CD8-positive, alpha-beta memory T cell (primary cell): ENCODE results near the gene TMEM147. TPM values are rescaled to one million over a fixed set of nuclear protein-coding genes. Genes with fewer than 3 reads are reported as not detected.

Experiments
- CTCF ChIA-PET: fragments of 350-600 bp; sonication (Branson Sonifier 250); formaldehyde crosslinking; loops from one replicate; lab custom pipeline; 2021; ENCODE audit warnings: antibody characterized with exemption; lab: Charles Lee
- POLR2A ChIA-PET: fragments of 350-600 bp; sonication (Branson Sonifier 250); formaldehyde crosslinking; loops from one replicate; lab custom pipeline; 2021; ENCODE audit warnings: antibody characterized with exemption; lab: Charles Lee
- DNase-seq, 5 donors: peaks; one replicate each; pipeline versions ENCODE4 v3.0.0 to v3.0.0-alpha.2; 2020 to 2022; ENCODE audit warnings: mixed read lengths in 1 of 5
- H3K27ac ChIP-seq: one replicate; pipeline ENCODE4 v1.7.0; 2013; ENCODE audit warnings: low read depth, mild to moderate bottlenecking, low read length, moderate library complexity
- H3K27me3 ChIP-seq: 2 replicates; pipeline ENCODE4 v1.7.0; 2013; ENCODE audit warnings: low read length, mild to moderate bottlenecking; ENCODE audit not compliant: insufficient read depth, poor library complexity, severe bottlenecking
- H3K36me3 ChIP-seq: 2 replicates; pipeline ENCODE4 v1.7.0; 2013; ENCODE audit warnings: mild to moderate bottlenecking, low read length, moderate library complexity; ENCODE audit not compliant: insufficient read depth
- H3K4me1 ChIP-seq: 2 replicates; pipeline ENCODE4 v1.7.0; 2013; ENCODE audit warnings: mild to moderate bottlenecking, low read length, moderate library complexity; ENCODE audit not compliant: insufficient read depth
- H3K4me3 ChIP-seq: 2 replicates; pipeline ENCODE4 v1.7.0; 2013; ENCODE audit warnings: mild to moderate bottlenecking, low read length
- H3K9me3 ChIP-seq: 2 replicates; pipeline ENCODE4 v1.7.0; 2013; ENCODE audit warnings: mild to moderate bottlenecking, low read length
- H3K27ac Mint-ChIP-seq, 8 donors: one replicate each; pipeline ENCODE4 v1.8.0; 2020 to 2021; ENCODE audit warnings: mixed read lengths in 8 of 8, mild to moderate bottlenecking in 6 of 8, inconsistent platforms in 3 of 8, moderate library complexity in 3 of 8
- H3K27me3 Mint-ChIP-seq, 2 donors: one replicate each; pipeline ENCODE4 v1.8.0; 2020 to 2021; ENCODE audit warnings: mixed read lengths in 2 of 2, mild to moderate bottlenecking in 1 of 2, moderate library complexity in 1 of 2
- H3K36me3 Mint-ChIP-seq, 3 donors: one replicate each; pipeline ENCODE4 v1.8.0; 2020 to 2021; ENCODE audit warnings: mixed read lengths in 3 of 3, inconsistent platforms in 1 of 3, mild to moderate bottlenecking in 1 of 3
- H3K4me1 Mint-ChIP-seq, 3 donors: one replicate each; pipeline ENCODE4 v1.8.0; 2020 to 2021; ENCODE audit warnings: mixed read lengths in 3 of 3, inconsistent platforms in 1 of 3, mild to moderate bottlenecking in 1 of 3
- H3K4me3 Mint-ChIP-seq, 7 donors: one replicate each; pipeline ENCODE4 v1.8.0; 2020 to 2021; ENCODE audit warnings: mixed read lengths in 7 of 7, mild to moderate bottlenecking in 6 of 7, moderate library complexity in 4 of 7, inconsistent platforms in 2 of 7
- H3K9me3 Mint-ChIP-seq, 5 donors: one replicate each; pipeline ENCODE4 v1.8.0; 2020 to 2022; ENCODE audit warnings: mixed read lengths in 5 of 5, mild to moderate bottlenecking in 3 of 5, moderate library complexity in 2 of 5, inconsistent platforms in 1 of 5
- polyA plus RNA-seq: library from polyadenylated mRNA; unstranded; fragments of 300-500 nt; fragmentation: Illumina TruSeq; gene quantifications from one replicate; pipeline ENCODE4 v1.2.3, GENCODE V29; 2021
- total RNA-seq, 2 experiments: library from RNA; stranded (reverse); gene quantifications; one replicate each; pipeline ENCODE4 v1.2.3, GENCODE V29; 2021

The TMEM147 gene
- total and polyA plus RNA-seq, 3 experiments from 2014 or later: 82.6 to 175 (median 91.4) TPM

DNA sequence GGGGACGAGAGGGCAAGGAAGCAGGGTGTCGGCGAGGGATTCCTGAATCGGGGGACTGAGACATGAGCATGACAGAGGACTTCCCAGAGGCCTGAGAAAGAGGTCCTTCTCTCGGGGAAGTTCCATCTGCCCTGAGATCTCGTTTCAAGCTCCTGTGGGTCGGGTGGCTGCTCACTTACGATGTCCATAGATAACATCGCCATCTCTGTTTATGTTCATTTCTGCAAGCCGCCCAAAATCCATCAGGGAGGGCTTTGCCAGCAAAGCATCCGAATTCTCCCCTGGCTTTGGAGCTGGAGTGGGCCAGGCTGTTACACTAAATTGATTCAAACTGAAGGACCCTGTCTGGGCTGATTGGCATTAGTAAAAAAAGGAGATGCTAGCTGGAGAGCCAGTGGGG, 37.9 kb upstream of the TMEM147 start:
- ChIA-PET POLR2A (no interaction called here), CTCF (interaction anchor here (1.4 to 2.2 kb wide), 3 partner anchors 13 to 313 kb away, joined by 3 to 9 read pairs (median 5); no protein-coding TSS in a partner anchor)
- H3K4me3 ChIP-seq: no peak overlapping the region
- Mint-ChIP-seq H3K27me3 (peaks cover 17 to 39% of the 10 kb centered on the region in 2 donors), H3K4me3 (no peak overlapping the region), H3K36me3 (no peaks in the 10 kb centered on the region), H3K27ac (peak overlapping the region in 1 of 8 donors; percentile 51), H3K9me3 (no peaks in the 10 kb centered on the region), H3K4me1 (peaks cover 16 to 23% (median 17%) of the 10 kb centered on the region in 3 donors)
- H3K27ac ChIP-seq: no peak overlapping the region
- no peaks in the 10 kb centered on the region for H3K9me3 ChIP-seq
- H3K36me3 ChIP-seq: no peaks in the 10 kb centered on the region
- H3K27me3 ChIP-seq: peaks cover 7% of the 10 kb centered on the region
- H3K4me1 ChIP-seq: peaks cover 17% of the 10 kb centered on the region
- DNase-seq: no peak

DNA sequence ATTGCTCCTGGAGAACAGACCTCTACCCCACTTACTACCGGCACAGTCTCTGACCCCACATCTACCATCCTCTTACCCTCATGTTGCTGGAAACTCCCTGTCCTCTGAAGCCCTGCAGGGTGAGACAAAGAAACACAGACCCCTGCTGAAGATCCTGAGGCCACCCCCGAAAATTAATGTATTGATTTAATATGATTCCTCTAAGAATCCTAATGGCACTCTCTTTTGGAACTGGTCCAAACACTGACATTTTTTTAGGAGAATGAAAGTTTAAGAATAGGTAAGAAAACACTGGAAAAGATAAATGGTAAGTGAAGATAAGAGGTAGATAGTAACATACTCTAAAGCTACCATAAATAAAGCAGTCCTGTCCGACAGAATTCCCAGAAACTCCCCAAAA, 37.3 kb upstream of the TMEM147 start:
- H3K27ac ChIP-seq: no peak overlapping the region
- no peaks in the 10 kb centered on the region for H3K9me3 ChIP-seq
- peaks cover 17% of the 10 kb centered on the region for H3K4me1 ChIP-seq
- no peak for DNase-seq
- Mint-ChIP-seq H3K36me3 (no peaks in the 10 kb centered on the region), H3K4me1 (peaks cover 16 to 23% (median 17%) of the 10 kb centered on the region in 3 donors), H3K27me3 (peaks cover 17 to 45% of the 10 kb centered on the region in 2 donors), H3K4me3 (no peak overlapping the region), H3K9me3 (no peaks in the 10 kb centered on the region), H3K27ac (peak overlapping the region in 5 of 8 donors; percentile 23 to 80 (median 63))
- peaks cover 7% of the 10 kb centered on the region for H3K27me3 ChIP-seq
- H3K36me3 ChIP-seq: no peaks in the 10 kb centered on the region
- ChIA-PET POLR2A (no interaction called here), CTCF (interaction anchor here (1.4 to 2.2 kb wide), 3 partner anchors 13 to 312 kb away, joined by 3 to 9 read pairs (median 5); no protein-coding TSS in a partner anchor)
- H3K4me3 ChIP-seq: no peak overlapping the region

DNA sequence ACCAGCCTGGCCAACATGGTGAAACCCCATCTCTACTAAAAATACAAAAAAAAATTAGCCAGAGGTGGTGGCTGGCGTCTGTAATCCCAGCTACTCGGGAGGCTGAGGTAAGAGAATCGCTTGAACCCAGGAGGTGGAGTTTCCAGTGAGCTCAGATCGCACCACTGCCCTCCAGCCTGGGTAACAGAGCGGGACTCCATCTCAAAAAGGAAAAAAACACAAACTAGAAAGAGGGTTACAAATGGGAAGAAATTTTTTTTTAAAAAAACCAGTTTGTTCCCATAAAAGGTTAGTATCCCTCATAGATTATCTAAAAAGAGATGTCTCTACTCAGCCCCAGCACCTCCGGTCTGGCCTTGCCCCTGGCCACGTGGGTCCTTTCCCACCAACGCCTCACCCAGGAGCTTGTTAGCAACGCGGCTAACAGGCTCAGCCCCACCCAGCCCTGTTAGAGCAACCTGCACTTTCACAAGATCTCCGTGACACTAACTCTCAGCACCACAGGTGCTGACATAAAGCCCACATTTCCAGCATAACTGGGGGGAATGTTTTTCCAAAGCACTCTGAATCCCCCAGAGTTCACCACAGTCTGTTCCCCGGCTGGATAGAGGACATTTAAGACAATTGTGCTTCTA, 36.3 kb upstream of the TMEM147 start:
- CTCF ChIA-PET: interaction anchor here (0.9 to 2.0 kb wide), 6 partner anchors 12 to 311 kb away, joined by 3 to 8 read pairs (median 4); no protein-coding TSS in a partner anchor
- Mint-ChIP-seq H3K9me3 (no peaks in the 10 kb centered on the region), H3K27me3 (peaks cover 19 to 50% of the 10 kb centered on the region in 2 donors), H3K4me3 (peak overlapping the region; percentile 58 to 92 (median 80)), H3K4me1 (peaks cover 16 to 23% (median 17%) of the 10 kb centered on the region in 3 donors), H3K36me3 (no peaks in the 10 kb centered on the region), H3K27ac (peak overlapping the region; percentile 8 to 93 (median 68))
- Histone ChIP-seq H3K4me3 (peak overlapping the region; percentile 25), H3K4me1 (peaks cover 17% of the 10 kb centered on the region), H3K9me3 (no peaks in the 10 kb centered on the region), H3K27me3 (peaks cover 7% of the 10 kb centered on the region), H3K27ac (no peak overlapping the region), H3K36me3 (no peaks in the 10 kb centered on the region)
- DNase-seq: peak in 4 of 5 donors; percentile 14 to 60 (median 32)
- POLR2A ChIA-PET: no interaction called here

GRCh38 chr19:35509861-35510625, 35.4 kb upstream of the TMEM147 start:
- ChIA-PET CTCF (interaction anchor here (0.6 to 1.6 kb wide), 21 partner anchors 8 to 203 kb away, joined by 3 to 8 read pairs (median 4); no protein-coding TSS in a partner anchor), POLR2A (no interaction called here)
- peak overlapping the region; percentile 25 for H3K4me3 ChIP-seq
- peaks cover 16 to 23% (median 17%) of the 10 kb centered on the region in 3 donors for H3K4me1 Mint-ChIP-seq
- peak overlapping the region in 7 of 8 donors; percentile 45 to 93 (median 77) for H3K27ac Mint-ChIP-seq
- H3K4me3 Mint-ChIP-seq: peak overlapping the region; percentile 58 to 92 (median 80)
- peaks cover 17% of the 10 kb centered on the region for H3K4me1 ChIP-seq
- H3K36me3 ChIP-seq: no peaks in the 10 kb centered on the region
- H3K9me3 Mint-ChIP-seq: no peaks in the 10 kb centered on the region
- H3K27me3 Mint-ChIP-seq: peaks cover 19 to 50% of the 10 kb centered on the region in 2 donors
- H3K27ac ChIP-seq: no peak overlapping the region
- no peaks in the 10 kb centered on the region for H3K9me3 ChIP-seq
- H3K27me3 ChIP-seq: peaks cover 7% of the 10 kb centered on the region
- DNase-seq: peak; percentile 49 to 75 (median 64)
- no peaks in the 10 kb centered on the region for H3K36me3 Mint-ChIP-seq

GRCh38 chr19:35510626-35510964, 34.8 kb upstream of the TMEM147 start:
- Histone ChIP-seq H3K27ac (no peak overlapping the region), H3K4me1 (peaks cover 17% of the 10 kb centered on the region), H3K4me3 (no peak overlapping the region), H3K36me3 (no peaks in the 10 kb centered on the region), H3K27me3 (peaks cover 7% of the 10 kb centered on the region), H3K9me3 (no peaks in the 10 kb centered on the region)
- H3K9me3 Mint-ChIP-seq: no peaks in the 10 kb centered on the region
- ChIA-PET POLR2A (no interaction called here), CTCF (interaction anchor here (0.7 to 1.6 kb wide), 16 partner anchors 9 to 203 kb away, joined by 3 to 8 read pairs (median 4); no protein-coding TSS in a partner anchor)
- no peak for DNase-seq
- peaks cover 19 to 46% of the 10 kb centered on the region in 2 donors for H3K27me3 Mint-ChIP-seq
- peak overlapping the region in 3 of 8 donors; percentile 45 to 55 (median 53) for H3K27ac Mint-ChIP-seq
- H3K4me1 Mint-ChIP-seq: peaks cover 16 to 23% (median 17%) of the 10 kb centered on the region in 3 donors
- no peaks in the 10 kb centered on the region for H3K36me3 Mint-ChIP-seq
- H3K4me3 Mint-ChIP-seq: peak overlapping the region in 6 of 7 donors; percentile 58 to 92 (median 80)

DNA sequence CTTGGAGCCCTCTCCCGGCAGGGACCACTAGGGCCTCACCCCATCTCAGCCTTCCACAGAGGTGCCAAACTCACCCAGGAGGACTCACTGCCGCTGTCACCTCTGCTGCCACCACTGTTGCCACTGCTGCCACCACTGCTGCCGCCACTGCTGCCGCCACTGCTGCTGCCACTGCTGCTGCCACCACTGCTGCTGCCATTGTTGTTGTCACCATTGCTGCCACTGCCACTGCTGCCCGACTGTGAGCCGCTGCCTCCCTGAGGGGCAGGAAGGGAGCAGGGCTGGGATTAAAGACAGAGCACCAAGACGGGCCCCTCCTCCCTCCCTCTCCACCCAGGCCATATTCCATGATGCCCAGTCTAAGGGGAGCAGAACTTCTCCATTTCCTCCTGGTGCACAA, 34.1 kb upstream of the TMEM147 start:
- H3K27ac ChIP-seq: no peak overlapping the region
- Mint-ChIP-seq H3K4me1 (peaks cover 16 to 23% (median 17%) of the 10 kb centered on the region in 3 donors), H3K27ac (peak overlapping the region in 1 of 8 donors; percentile 20), H3K36me3 (no peaks in the 10 kb centered on the region), H3K27me3 (peaks cover 19 to 38% of the 10 kb centered on the region in 2 donors), H3K4me3 (peak overlapping the region in 3 of 7 donors; percentile 13 to 70 (median 55)), H3K9me3 (no peaks in the 10 kb centered on the region)
- H3K4me3 ChIP-seq: no peak overlapping the region
- CTCF ChIA-PET: interaction anchor here (1.1 to 1.6 kb wide), 6 partner anchors 9 to 147 kb away, joined by 3 to 6 read pairs (median 4); no protein-coding TSS in a partner anchor
- POLR2A ChIA-PET: no interaction called here
- no peaks in the 10 kb centered on the region for H3K9me3 ChIP-seq
- no peak for DNase-seq
- peaks cover 7% of the 10 kb centered on the region for H3K27me3 ChIP-seq
- no peaks in the 10 kb centered on the region for H3K36me3 ChIP-seq
- peaks cover 17% of the 10 kb centered on the region for H3K4me1 ChIP-seq

GRCh38 chr19:35512831-35513627, 32.4 kb upstream of the TMEM147 start:
- no peak for DNase-seq
- Histone ChIP-seq H3K9me3 (no peaks in the 10 kb centered on the region), H3K36me3 (no peaks in the 10 kb centered on the region), H3K4me3 (no peak overlapping the region), H3K27ac (no peak overlapping the region), H3K27me3 (peaks cover 7% of the 10 kb centered on the region), H3K4me1 (peaks cover 17% of the 10 kb centered on the region)
- no peaks in the 10 kb centered on the region for H3K36me3 Mint-ChIP-seq
- H3K27ac Mint-ChIP-seq: peak overlapping the region in 2 of 8 donors; percentile 72 to 80
- H3K9me3 Mint-ChIP-seq: no peaks in the 10 kb centered on the region
- CTCF ChIA-PET: no interaction called here
- POLR2A ChIA-PET: no interaction called here
- H3K27me3 Mint-ChIP-seq: peaks cover 19 to 35% of the 10 kb centered on the region in 2 donors
- no peak overlapping the region for H3K4me3 Mint-ChIP-seq
- H3K4me1 Mint-ChIP-seq: peaks cover 16 to 23% (median 17%) of the 10 kb centered on the region in 3 donors
